ENCODE data around the gene LCE5A.

The LCE5A gene

DNA sequence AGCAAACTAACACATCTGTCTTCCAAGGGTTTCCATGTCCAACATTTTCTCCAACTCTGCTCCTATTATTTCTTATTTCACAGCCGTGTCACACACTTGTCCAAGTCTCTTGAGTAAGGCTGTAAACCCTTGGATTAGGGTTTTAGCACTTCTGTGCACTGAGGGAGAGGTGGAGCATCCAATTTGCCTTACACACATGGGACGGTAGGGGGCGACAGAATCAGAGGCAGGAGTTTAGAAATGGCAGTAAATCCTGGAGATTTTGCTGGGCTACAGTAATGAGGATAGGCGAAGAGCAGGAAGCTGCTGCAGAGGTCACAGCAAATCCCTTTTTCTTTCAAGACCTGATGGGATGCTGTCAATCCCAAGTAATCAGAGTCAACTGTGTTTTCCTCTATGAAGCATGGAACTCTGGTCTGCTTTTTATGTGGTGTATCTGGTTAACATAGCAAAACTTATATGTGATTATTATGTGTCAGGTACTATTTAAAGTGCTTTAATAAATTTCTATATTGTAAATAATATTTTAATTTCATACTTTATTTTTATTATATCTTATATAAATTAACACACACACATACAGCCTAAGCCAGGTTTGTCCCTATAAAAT, 15.4 kb upstream of the LCE5A start:
- 50 to 54% methylated on average over 3 to 4 of the region's 4 CpGs for WGBS, 2 experiments (ENCODE audit: insufficient coverage in 2 of 2)
- Histone ChIP-seq H3K27ac (ENCODE audit: low read depth, low read length, severe bottlenecking) (no peak overlapping the region), H3K9me3 (ENCODE audit: control insufficient read depth, low read length) (peaks cover 43% of the 10 kb centered on the region), H3K4me1 (ENCODE audit: control insufficient read depth, insufficient read depth, low read length, poor library complexity, severe bottlenecking) (no peaks in the 10 kb centered on the region), H3K4me3 (ENCODE audit: extremely low read depth, insufficient read depth, low read length, poor library complexity, severe bottlenecking) (no peak overlapping the region), H3K36me3 (ENCODE audit: control insufficient read depth, insufficient read depth, low read length) (no peaks in the 10 kb centered on the region)

DNA sequence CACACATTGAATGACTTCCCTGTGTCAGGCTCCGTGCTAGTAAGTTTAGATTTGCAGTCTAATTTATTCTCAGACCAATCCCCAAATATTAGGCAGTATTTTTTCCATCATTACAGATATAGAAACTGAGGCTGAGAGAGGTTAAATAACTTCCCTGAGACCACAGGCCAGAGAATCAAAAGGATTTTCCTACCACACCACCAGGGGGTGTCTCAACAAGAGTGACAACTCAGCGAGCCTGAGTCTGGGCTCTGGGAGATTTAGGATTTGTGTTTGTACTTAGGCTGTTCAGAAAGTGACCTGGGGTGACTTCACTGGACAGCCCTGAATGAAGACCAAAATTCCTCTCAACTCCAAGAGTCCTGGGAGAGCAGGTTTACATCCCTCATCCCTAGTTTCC, 13.3 kb upstream of the LCE5A start:
- no peak overlapping the region for H3K4me3 ChIP-seq (ENCODE audit: extremely low read depth, insufficient read depth, low read length, poor library complexity, severe bottlenecking)
- WGBS, 2 experiments (ENCODE audit: insufficient coverage in 2 of 2), result no CpG with 5 or more reads among the region's 2 CpGs
- no peak overlapping the region for H3K27ac ChIP-seq (ENCODE audit: low read depth, low read length, severe bottlenecking)
- H3K9me3 ChIP-seq (ENCODE audit: control insufficient read depth, low read length), result peaks cover 56% of the 10 kb centered on the region
- H3K4me1 ChIP-seq (ENCODE audit: control insufficient read depth, insufficient read depth, low read length, poor library complexity, severe bottlenecking), result no peaks in the 10 kb centered on the region
- H3K36me3 ChIP-seq (ENCODE audit: control insufficient read depth, insufficient read depth, low read length), result no peaks in the 10 kb centered on the region

DNA sequence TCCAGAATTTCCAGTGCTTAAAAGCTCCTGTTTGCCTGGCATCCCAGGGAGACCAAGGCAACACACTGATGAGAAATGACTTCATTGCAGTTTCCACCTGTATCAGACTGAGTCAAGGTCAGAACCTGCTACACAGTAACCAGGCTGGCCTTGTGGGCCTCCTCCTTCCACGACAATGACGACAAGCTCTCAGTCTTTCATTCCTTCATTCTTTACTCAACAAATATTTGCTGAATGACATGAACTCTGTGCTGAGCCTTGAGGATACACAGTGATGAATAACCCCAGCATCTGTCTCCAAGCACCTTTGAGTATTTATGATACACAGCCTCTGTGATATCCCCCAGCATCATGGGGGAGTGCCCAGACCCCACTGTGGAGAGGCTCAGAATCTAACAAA, 8.9 kb upstream of the LCE5A start:
- Histone ChIP-seq H3K4me3 (ENCODE audit: extremely low read depth, insufficient read depth, low read length, poor library complexity, severe bottlenecking) (no peak overlapping the region), H3K27ac (ENCODE audit: low read depth, low read length, severe bottlenecking) (no peak overlapping the region), H3K4me1 (ENCODE audit: control insufficient read depth, insufficient read depth, low read length, poor library complexity, severe bottlenecking) (no peaks in the 10 kb centered on the region), H3K9me3 (ENCODE audit: control insufficient read depth, low read length) (peaks cover 64% of the 10 kb centered on the region), H3K36me3 (ENCODE audit: control insufficient read depth, insufficient read depth, low read length) (no peaks in the 10 kb centered on the region)
- WGBS, 2 experiments (ENCODE audit: insufficient coverage in 2 of 2), result 35% methylated on average over 2 of the region's 2 CpGs; no CpG with 5 or more reads in 1 of the 2 experiments

DNA sequence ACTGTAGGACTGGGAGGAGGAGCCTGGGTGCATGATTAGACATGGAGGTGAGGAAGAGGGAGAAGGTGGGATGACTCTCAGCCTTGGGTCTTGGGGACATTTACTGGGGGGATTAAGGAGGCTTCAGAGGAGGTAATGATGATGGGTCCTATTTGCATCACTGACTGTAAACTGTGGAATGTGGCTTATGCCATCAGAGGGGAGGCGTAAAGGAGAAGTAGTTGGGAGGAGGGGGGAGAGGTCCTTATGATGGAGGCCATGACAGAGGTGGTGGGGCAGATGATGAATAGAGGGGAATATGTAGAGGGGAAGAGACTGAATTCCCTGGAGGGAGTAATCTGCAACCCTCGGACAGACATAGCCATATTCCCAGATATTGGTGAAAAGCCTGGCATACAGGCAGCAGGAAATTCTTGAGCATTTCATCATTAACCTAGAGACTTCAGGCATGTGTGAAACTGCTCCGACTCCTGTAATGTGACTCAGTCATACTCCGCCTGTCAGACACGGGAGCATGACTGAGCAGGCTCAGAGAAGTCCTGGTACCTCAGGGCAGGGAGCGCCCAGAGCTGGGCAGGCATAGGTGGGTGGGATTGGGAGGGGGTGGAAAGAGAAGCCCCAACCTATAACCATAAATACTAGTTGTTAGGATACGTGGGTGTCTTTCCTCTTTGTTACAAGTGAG, 8.0 kb upstream of the LCE5A start:
- 57 to 88% methylated on average over 3 to 5 of the region's 7 CpGs for WGBS, 2 experiments (ENCODE audit: insufficient coverage in 2 of 2)
- Histone ChIP-seq H3K4me3 (ENCODE audit: extremely low read depth, insufficient read depth, low read length, poor library complexity, severe bottlenecking) (no peak overlapping the region), H3K27ac (ENCODE audit: low read depth, low read length, severe bottlenecking) (no peak overlapping the region), H3K36me3 (ENCODE audit: control insufficient read depth, insufficient read depth, low read length) (no peaks in the 10 kb centered on the region), H3K9me3 (ENCODE audit: control insufficient read depth, low read length) (peaks cover 65% of the 10 kb centered on the region), H3K4me1 (ENCODE audit: control insufficient read depth, insufficient read depth, low read length, poor library complexity, severe bottlenecking) (no peaks in the 10 kb centered on the region)

DNA sequence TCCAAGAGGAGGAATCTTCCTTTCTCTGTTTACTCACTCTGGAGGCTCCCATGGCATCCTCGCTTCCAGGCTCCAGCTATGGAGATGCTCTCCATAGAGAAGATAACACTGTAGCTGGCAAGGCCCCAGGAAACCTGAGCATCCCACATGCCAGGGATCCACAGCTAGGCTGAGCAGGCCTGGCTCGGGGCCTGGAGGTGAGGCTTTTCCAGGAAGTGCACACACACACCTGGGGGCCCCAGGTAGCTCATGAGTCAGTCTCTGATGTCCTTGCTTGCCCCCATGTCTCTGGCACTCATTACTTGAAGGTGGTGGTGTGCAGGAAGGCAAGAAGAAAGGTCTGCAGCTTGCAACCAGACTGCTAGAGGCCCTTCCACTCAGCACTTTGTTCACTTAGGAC, 5.5 kb upstream of the LCE5A start:
- Histone ChIP-seq H3K27ac (ENCODE audit: low read depth, low read length, severe bottlenecking) (no peak overlapping the region), H3K4me1 (ENCODE audit: control insufficient read depth, insufficient read depth, low read length, poor library complexity, severe bottlenecking) (no peaks in the 10 kb centered on the region), H3K36me3 (ENCODE audit: control insufficient read depth, insufficient read depth, low read length) (no peaks in the 10 kb centered on the region), H3K4me3 (ENCODE audit: extremely low read depth, insufficient read depth, low read length, poor library complexity, severe bottlenecking) (no peak overlapping the region), H3K9me3 (ENCODE audit: control insufficient read depth, low read length) (peaks cover 76% of the 10 kb centered on the region)
- WGBS, 2 experiments (ENCODE audit: insufficient coverage in 2 of 2), result 57 to 60% methylated on average over 1 to 2 of the region's 2 CpGs

DNA sequence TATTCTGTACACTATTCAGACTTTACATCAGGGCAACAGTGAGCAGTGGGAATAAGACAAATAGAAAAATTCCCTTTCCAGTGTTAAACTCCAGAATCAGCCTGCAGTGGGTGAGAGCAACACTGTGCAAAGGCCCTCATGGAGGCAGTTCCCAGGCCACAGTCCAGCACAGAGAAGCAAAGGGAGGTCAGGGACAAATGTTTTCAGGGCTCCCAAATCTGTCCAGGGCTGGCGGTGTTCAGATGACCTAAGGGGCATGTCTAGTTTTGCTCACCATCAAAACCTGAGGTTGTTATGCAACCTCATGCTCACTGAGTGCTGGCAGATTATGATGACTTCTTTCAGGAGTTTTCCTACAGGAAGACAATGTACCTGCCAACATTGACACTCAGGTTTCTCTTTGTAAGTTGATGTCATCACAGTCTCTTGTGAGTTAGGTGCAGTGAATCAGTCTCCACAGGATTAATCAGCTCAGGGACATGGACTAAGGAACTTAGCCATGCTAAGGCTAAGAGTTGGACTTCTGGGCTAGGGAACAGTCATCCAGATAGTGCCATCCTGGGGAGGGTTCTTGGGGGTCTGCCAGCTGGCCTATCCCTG, 3.6 kb upstream of the LCE5A start:
- 46 to 69% methylated on average over 1 of the region's 1 CpG for WGBS, 2 experiments (ENCODE audit: insufficient coverage in 2 of 2)
- Histone ChIP-seq H3K9me3 (ENCODE audit: control insufficient read depth, low read length) (peaks cover 66% of the 10 kb centered on the region), H3K4me3 (ENCODE audit: extremely low read depth, insufficient read depth, low read length, poor library complexity, severe bottlenecking) (no peak overlapping the region), H3K4me1 (ENCODE audit: control insufficient read depth, insufficient read depth, low read length, poor library complexity, severe bottlenecking) (no peaks in the 10 kb centered on the region), H3K36me3 (ENCODE audit: control insufficient read depth, insufficient read depth, low read length) (no peaks in the 10 kb centered on the region), H3K27ac (ENCODE audit: low read depth, low read length, severe bottlenecking) (no peak overlapping the region)

DNA sequence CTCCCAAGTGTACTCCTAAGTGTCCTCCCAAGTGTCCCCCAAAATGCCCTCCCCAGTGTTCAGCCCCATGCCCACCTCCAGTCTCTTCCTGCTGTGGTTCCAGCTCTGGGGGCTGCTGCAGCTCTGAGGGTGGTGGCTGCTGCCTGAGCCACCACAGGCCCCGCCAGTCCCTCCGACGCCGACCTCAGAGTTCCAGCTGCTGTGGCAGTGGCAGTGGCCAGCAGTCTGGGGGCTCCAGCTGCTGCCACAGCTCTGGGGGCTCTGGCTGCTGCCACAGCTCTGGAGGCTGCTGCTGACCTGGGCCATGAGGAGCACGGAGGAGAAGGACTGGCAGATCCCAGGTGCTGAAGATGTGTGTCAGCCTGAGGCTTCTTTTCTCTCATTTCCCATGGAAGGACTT, 993 bp downstream of the LCE5A start:
- WGBS, 2 experiments (ENCODE audit: insufficient coverage in 2 of 2), result 63 to 84% methylated on average over 4 of the region's 5 CpGs
- Histone ChIP-seq H3K27ac (ENCODE audit: low read depth, low read length, severe bottlenecking) (no peak overlapping the region), H3K4me1 (ENCODE audit: control insufficient read depth, insufficient read depth, low read length, poor library complexity, severe bottlenecking) (no peaks in the 10 kb centered on the region), H3K36me3 (ENCODE audit: control insufficient read depth, insufficient read depth, low read length) (no peaks in the 10 kb centered on the region), H3K9me3 (ENCODE audit: control insufficient read depth, low read length) (peaks cover 76% of the 10 kb centered on the region), H3K4me3 (ENCODE audit: extremely low read depth, insufficient read depth, low read length, poor library complexity, severe bottlenecking) (no peak overlapping the region)

DNA sequence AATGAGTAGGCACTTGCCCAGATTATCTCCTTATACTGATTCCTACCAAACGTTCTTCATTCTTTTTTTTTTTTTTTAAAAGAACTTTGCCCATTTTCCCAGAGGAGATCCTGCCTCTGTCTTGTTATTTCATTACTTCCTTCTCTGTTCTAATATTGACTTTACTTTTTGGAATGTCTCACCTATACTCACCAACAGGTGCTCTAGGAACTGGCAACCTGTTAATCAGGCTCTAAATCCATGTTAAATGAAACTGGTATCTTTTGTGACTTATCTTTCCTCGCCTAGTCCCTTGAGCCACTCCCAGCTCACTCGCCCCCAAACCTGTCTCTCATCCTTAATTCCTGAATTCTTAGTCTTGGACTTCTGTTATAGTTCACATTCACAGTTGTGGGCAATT, 2.5 kb downstream of the LCE5A start:
- no peak overlapping the region for H3K4me3 ChIP-seq (ENCODE audit: extremely low read depth, insufficient read depth, low read length, poor library complexity, severe bottlenecking)
- H3K9me3 ChIP-seq (ENCODE audit: control insufficient read depth, low read length), result peaks cover 68% of the 10 kb centered on the region
- no peak overlapping the region for H3K27ac ChIP-seq (ENCODE audit: low read depth, low read length, severe bottlenecking)
- H3K4me1 ChIP-seq (ENCODE audit: control insufficient read depth, insufficient read depth, low read length, poor library complexity, severe bottlenecking), result no peaks in the 10 kb centered on the region
- 9 to 14% methylated on average over 1 of the region's 3 CpGs for WGBS, 2 experiments (ENCODE audit: insufficient coverage in 2 of 2)
- no peaks in the 10 kb centered on the region for H3K36me3 ChIP-seq (ENCODE audit: control insufficient read depth, insufficient read depth, low read length)

DNA sequence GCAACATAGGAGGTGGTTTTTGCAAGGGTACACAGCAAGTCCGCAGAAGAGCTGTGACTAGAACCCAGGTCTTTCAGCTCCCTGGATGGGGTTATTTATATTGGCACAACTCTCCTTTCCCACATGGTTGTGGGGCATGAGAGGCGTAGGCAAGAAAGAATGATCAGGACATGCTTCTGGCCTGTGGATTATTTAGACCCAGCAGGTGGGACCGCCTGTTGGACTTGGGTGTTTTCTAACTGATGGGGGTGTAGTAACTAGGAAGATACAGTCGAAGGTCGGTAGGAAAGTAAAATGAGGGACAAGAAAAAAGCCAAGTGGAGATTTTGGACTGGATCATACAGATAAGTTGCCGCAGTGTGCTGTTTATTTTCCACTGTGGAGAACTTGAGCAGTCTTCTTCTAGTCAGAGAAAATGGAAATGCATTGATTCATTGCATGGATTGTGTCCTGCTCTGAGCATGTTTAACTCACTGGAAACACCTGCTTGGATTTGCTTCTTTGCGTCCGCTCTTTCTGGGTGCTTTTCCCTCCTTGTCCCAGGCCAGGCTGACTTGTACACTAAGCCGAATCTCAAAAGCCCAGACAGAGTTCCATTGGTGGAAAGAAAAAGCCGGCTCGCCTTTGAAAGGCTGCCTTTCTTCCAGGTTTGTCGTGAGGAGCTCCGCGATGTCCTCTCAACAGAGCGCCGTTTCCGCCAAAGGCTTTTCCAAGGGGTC, 4.3 kb downstream of the LCE5A start:
- WGBS, 2 experiments (ENCODE audit: insufficient coverage in 2 of 2), result 79 to 85% methylated on average over 16 to 17 of the region's 17 CpGs
- no peak overlapping the region for H3K27ac ChIP-seq (ENCODE audit: low read depth, low read length, severe bottlenecking)
- peaks cover 70% of the 10 kb centered on the region for H3K9me3 ChIP-seq (ENCODE audit: control insufficient read depth, low read length)
- H3K4me1 ChIP-seq (ENCODE audit: control insufficient read depth, insufficient read depth, low read length, poor library complexity, severe bottlenecking), result no peaks in the 10 kb centered on the region
- no peak overlapping the region for H3K4me3 ChIP-seq (ENCODE audit: extremely low read depth, insufficient read depth, low read length, poor library complexity, severe bottlenecking)
- no peaks in the 10 kb centered on the region for H3K36me3 ChIP-seq (ENCODE audit: control insufficient read depth, insufficient read depth, low read length)

DNA sequence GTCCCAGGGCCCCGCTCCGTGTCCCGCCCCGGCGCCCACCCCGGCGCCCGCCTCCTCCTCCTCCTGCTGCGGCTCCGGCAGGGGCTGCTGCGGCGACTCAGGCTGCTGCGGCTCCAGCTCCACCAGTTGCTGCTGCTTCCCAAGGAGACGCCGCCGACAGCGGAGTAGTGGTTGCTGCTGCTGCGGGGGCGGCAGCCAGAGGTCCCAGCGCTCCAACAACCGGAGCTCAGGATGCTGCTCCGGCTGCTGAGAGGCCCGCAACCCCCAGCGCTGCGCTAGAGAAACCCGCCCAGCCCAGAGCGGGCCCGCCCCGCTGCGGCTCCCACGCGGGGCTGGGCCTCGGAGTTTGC, 4.8 kb downstream of the LCE5A start:
- Histone ChIP-seq H3K36me3 (ENCODE audit: control insufficient read depth, insufficient read depth, low read length) (no peaks in the 10 kb centered on the region), H3K4me3 (ENCODE audit: extremely low read depth, insufficient read depth, low read length, poor library complexity, severe bottlenecking) (no peak overlapping the region), H3K27ac (ENCODE audit: low read depth, low read length, severe bottlenecking) (no peak overlapping the region), H3K9me3 (ENCODE audit: control insufficient read depth, low read length) (peaks cover 70% of the 10 kb centered on the region), H3K4me1 (ENCODE audit: control insufficient read depth, insufficient read depth, low read length, poor library complexity, severe bottlenecking) (no peaks in the 10 kb centered on the region)
- WGBS, 2 experiments (ENCODE audit: insufficient coverage in 2 of 2), result 75 to 88% methylated on average over 22 to 30 of the region's 33 CpGs
